Measurements from ENCODE around the gene PARG.
"Not testable (repeated sequence)": the region's sequence is repeated elsewhere in the genome, so short reads cannot be mapped to it uniquely, and the experiment has no call there.

The PARG gene

DNA sequence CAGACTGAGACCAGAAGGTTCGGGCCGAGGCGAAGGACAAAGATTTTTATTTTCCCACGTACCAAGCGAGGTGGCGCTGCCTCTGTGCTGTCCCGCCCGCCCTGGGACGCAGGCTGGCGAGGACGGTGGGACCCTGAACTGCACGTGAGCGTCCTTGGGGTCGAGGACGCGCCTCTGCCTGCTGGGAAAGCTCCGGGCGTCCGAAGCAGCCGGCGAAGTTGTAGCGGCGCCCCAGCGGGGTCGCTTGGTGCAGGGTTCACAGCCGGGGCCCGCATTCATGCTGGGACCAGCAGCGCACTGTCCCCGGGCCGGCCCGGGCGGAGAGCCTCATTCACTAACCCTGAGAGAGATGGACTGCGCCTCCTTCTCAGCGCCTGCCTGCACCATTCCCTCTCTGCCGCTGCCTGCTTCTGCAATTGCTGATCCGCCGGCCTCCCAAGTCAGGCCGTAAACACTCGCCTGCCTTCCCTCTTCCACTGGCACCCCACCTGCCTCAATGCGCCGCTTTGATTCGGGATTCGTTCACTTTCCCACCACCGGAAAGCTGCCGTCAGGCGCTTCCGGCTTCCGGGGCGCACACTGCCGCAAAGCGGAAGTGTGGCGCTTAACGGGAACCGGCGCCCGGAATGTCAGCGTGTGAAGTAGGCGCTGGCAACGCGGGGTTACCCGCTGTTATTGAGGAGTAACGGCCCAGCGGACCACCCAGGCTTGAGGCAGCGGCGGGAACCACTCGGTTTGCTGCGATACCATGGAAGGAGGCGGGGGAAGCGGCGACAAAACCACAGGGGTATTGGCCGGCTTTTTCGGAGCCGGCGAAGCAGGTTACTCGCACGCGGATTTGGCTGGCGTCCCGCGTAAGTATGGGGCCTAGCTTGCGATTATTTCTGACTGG, at the start of gene PARG, which contains the start of gene TIMM23B:
TSS of gene PARG (minus strand) at position 581 of the 892 bp plus-strand sequence. CDS start at position 279, 302 bp downstream.
TSS of gene TIMM23B (plus strand) at position 607 of the 892 bp plus-strand sequence. CDS start at position 749, 142 bp downstream.
- in situ Hi-C loops (cut with HindIII; ENCODE audit: low sequenced_read_pairs): not testable (repeated sequence)

DNA sequence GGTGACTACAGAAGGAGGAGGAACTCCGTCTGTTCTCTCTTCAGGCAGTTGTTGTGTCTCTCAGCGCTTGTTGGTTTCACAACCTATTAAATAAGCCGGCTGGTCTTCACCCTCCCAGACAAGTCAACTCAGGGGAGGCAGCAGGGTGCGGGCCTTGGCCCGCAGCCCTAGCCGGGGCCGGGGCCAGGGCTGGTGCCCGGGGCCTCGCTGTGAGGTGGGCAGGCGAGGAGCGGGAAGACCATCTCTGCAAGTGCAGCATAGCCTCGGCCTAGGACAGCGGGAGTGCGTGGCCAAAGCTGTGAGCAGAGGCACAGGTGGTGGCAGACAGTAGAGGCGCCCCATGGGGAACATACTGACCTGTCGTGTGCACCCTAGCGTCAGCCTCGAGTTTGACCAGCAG, 46.5 kb upstream of the PARG start, which contains the start of gene AGAP6:
TSS of gene AGAP6 (plus strand) at position 31 of the 400 bp plus-strand sequence. CDS start at position 341, 310 bp downstream.
- in situ Hi-C loops (cut with HindIII; ENCODE audit: low sequenced_read_pairs): not testable (repeated sequence)

DNA sequence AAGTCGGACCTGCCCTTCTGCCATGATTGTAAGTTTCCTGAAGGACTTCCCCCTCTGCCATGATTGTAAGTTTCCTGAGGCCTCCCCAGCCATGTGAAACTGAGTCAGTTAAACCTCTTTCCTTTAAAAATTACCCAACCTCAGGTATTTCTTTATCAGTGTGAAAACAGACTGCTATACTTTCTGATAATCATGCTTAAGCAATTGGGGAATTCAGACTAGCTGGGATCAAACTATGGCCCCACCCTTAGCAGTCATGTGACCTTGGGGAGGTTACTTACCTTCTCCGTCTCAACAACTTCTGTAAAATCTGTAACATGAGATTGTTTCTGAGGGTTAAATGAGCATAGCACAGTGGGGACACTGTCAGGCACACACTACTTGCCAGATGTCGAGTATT, 45.4 kb upstream of the PARG start:
- in situ Hi-C loops (cut with HindIII; ENCODE audit: low sequenced_read_pairs): not testable (repeated sequence)

DNA sequence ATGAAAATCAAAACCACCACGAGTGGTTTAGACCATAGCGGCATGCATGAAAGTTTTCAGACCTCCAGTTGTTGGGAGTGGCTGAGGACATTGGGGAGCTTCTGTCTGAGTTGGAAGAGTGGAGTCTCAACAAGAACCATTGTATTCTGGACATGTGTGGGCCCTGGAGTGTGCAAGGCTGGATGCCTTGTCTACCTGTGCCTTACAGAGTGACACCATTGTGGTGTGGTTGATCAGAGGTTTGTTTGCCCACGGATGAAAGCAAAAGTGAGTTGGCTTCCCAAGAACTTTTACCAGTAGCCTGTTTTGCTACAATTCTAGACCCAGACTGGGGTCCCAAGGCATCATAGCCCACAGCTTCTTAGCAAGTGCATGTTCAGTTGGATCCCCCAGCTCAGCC, 35.9 kb upstream of the PARG start:
- in situ Hi-C loops (cut with HindIII; ENCODE audit: low sequenced_read_pairs): not testable (repeated sequence)

DNA sequence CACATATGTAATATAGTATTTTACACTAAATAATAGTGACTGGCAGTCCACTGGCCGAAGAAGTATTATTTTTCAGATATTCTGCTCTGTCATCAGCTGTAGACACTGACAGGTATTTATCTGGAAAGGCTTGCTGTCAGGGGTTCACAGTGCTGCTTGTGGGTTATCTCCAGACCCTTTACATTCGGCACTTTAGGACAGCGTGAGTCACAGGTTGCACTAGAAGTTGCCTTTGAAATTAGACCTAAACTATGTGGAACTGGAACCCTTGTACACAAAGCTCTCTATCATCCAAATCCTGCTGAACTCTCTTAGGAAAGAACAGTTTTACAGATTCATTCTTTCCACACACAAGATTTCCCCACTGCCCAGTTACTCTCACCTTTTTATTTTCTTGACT, 30.3 kb upstream of the PARG start:
- in situ Hi-C loops (cut with HindIII; ENCODE audit: low sequenced_read_pairs): not testable (repeated sequence)

DNA sequence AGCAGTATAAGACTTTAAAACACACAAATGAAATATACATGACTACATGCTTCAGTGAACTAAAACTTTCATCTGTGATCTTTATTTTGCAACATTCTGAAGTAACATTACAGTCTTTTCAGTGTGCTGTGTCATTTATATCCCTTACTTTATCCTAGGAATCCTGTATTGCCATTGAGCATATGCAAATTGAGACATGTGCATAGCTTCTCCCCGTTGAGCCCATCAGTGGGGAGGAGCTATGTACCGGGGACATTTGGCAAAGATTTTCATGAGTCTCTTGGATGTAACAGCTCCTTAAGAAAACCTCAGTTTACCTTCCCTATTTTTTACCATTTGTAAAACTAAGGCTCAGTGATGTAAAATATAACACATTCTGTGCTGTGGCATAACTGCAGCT, 29.6 kb upstream of the PARG start:
- in situ Hi-C loops (cut with HindIII; ENCODE audit: low sequenced_read_pairs): not testable (repeated sequence)

DNA sequence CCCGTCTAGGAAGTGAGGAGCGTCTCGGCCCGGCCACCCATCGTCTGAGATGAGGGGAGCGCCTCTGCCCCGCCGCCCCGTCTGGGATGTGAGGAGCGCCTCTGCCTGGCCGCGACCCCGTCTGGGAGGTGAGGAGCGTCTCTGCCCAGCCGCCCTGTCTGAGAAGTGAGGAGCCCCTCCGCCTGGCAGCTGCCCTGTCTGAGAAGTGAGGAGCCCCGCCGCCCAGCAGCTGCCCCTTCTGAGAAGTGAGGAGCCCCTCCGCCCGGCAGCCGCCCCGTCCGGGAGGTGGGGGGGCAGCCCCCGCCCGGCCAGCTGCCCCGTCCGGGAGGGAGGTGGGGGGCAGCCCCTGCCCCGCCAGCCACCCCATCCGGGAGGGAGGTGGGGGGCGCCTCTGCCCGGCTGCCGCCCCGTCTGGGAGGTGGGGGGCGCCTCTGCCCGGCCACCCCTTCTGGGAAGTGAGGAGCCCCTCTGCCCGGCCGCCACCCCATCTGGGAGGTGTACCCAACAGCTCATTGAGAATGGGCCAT, 28.6 kb upstream of the PARG start:
- in situ Hi-C loops (cut with HindIII; ENCODE audit: low sequenced_read_pairs): not testable (repeated sequence)

DNA sequence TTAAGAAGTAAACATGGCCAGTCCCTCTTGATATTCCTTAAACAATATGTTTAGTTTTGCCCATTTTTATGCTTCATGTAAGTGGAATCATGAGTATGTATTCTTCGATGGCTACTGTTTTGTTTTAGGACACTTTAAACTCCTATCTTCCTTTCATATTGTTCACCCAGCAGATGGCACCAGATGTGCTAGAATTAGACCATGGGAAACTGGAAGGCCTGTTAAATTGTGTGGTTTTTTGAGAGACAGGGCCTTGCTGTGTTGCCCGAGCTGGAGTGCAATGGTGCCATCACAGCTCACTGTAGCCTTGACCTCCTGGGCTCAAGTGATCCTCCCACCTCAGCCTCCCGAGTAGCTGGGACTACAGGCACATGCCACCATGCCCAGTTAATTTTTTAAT, 11.3 kb upstream of the PARG start:
- in situ Hi-C loops (cut with HindIII; ENCODE audit: low sequenced_read_pairs): not testable (repeated sequence)

DNA sequence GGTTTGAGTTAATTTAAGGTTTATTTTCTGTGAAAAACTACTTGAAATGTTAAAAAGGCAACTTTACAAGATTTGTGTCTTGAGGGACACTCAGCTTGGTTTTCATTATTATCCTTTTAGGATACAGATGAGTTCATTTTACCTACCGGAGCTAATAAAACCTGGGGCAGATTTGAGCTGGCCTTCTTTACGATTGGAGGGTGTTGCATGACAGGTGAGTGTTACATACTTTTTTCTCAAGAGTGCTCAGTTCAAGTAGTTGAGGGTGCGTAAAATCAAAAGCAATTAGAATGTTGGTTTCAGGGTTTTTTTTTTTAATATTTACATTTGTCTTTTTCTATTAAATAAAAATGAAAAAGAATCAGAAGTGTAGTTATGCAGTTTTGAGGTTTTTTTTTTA, 10.2 kb upstream of the PARG start:
- in situ Hi-C loops (cut with HindIII; ENCODE audit: low sequenced_read_pairs): not testable (repeated sequence)

DNA sequence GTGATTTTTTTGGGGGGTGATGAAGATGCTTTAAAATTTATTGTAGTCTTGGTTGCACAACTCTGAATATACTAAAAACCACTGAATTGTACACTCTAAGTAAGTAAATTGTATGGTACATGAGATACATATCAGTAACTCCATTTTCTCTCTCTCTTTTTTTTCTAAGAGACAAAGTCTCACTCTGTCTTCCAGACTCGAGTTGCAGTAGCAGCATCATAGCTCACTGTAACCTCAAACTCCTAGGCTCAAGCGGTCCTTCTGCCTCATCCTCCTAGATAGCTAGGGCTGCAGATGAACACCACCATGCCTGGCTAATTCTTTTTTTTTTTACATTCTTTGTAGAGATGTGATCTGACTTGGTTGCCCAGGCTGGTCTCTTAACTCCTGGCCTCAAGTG, 6.9 kb upstream of the PARG start:
- in situ Hi-C loops (cut with HindIII; ENCODE audit: low sequenced_read_pairs): not testable (repeated sequence)

DNA sequence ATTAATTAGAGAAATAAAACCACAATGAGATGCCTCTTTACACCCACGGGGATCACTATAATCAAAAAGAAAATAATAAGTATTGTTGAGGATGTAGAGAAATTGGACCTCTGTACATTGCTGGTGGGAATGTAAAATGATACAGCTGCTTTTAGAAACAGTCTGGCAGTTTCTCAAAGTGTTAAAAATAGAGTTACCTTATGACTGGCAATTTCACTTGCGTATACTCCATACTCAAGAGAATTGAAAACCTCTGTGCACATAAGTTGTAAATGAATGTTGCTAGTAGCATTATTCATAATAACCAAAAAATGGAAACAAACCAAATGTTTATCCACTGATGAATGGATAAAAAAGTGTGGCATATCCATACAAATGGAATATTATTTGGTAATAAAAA, 6.3 kb upstream of the PARG start:
- in situ Hi-C loops (cut with HindIII; ENCODE audit: low sequenced_read_pairs): not testable (repeated sequence)

DNA sequence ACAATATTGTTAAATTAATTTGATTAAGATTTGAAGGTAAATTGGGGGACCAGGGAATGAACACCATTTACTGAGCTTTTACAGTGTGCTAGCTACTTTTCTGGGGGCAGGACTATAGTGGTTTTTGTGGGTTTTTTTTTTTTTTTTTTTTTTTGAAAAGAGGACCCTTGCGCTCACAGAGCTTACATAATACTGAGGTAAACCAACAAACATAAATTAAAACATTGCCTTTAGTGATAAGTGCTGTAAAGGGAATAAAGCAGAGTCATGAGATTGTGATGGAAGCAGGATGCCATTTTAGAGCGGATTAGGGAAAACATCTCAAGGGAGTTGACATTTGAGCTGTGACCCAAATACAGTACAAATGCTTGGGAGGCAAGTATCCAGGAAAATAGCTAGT, 1.8 kb upstream of the PARG start:
- in situ Hi-C loops (cut with HindIII; ENCODE audit: low sequenced_read_pairs): not testable (repeated sequence)

DNA sequence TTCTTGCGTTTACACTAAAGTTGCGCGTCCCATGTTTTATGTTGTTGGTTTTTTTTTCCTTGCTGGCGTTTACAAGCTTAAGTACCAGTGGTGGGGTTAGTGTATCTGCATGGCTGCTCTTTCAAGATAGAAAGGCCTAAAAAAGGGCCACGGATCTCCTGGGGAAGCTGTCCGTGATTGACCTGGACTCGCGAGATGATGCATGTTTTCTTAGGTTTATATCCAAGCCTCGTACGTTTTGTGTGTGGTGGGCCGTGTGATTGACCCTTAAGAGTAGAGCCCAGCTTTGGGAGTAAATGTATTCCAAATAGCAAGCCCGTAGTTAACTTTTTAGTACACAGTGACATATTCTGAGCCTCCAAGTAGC, 495 bp upstream of the PARG start:
- in situ Hi-C loops (cut with HindIII; ENCODE audit: low sequenced_read_pairs): not testable (repeated sequence)

DNA sequence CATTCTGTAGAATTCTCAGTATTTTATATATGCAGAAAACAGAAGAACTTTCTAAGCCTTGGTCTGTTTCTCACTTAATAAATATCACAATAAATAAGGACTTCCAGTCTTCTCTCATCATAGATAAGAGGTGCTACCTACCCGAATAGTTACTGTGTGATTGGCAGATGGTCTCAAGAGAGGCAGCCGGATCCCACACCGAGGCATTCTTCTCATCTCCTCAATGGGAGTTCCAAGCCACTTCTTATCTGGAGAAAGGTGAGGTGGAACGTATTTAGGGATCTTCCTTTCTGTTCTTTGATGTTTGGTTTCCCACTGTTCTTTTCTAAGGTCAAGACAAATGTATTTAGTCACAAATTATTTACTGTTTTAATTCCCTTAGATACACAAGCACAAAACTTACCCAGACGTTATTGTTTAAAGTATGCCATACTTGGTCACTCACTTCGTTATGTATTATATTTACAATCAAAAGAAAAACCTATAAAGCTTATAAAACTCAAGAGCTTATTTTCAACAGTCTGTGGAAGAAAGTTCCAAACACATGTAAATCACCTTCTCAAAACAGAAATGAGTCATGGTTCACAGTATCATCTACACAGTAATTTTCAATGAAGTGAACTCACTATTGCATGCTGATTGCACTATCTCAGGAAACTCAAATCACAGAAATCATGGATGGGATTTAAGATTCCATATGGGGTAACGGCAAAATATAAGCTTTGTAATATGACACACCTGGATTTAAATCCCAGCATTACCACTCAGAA, 9.7 kb downstream of the PARG start:
- in situ Hi-C loops (cut with HindIII; ENCODE audit: low sequenced_read_pairs): not testable (repeated sequence)

DNA sequence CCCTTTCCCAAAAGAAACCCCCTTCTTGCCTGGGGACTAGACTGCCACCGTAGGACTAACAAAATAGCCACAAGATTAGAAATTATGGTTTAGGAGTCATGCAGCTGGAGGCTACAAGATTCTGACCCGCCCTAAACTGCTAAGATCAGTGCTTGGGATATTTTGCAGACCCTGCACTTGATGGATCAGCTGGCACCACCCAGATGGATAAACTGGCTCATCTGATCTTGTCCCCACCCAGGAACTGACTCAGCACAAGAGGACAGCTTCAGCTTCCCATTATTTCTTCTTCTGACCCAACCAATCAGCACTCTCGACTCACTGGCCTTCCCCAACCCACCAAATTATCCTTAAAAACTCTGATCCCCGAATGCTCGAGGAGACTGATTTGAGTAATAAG, 10.6 kb downstream of the PARG start:
- in situ Hi-C loops (cut with HindIII; ENCODE audit: low sequenced_read_pairs): not testable (repeated sequence)

DNA sequence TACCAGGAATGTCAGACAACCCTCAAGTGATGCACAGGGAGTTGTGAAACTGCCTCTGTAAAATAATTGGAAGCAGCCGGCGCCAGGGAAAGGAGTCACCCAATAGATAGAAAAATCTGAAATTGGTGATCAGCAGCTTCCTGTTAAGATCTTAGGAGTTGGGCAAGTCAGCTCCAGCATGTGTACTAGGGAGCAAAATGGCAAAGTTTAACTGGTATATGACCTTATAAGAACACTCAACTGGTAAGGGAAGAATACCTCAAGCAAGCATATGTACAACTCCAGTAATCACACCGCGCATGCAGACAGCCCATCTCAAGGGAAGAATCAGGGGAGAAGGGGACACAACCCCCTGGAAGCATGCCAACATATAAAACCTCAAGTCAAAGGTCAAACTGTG, 18.3 kb downstream of the PARG start:
- in situ Hi-C loops (cut with HindIII; ENCODE audit: low sequenced_read_pairs): not testable (repeated sequence)

DNA sequence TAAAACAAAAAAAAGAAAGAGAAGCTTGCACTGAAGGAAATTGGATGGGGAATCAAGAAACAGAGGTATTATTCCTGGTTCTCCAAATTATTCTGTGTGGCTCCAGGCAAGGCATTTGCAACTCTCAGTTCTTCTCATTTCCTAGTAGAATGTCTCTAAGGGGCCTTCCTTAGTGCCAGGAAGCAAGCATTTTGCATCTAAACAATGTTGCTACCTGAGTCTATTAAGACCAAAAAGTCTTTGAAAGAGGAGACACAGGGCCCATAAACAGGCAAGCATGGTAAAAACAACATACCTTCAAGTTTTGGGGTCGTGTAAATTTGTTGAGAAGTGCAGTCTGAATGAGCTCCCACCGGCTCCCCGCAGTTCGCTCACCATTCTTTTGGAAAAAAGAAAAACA, 19.8 kb downstream of the PARG start:
- in situ Hi-C loops (cut with HindIII; ENCODE audit: low sequenced_read_pairs): not testable (repeated sequence)

DNA sequence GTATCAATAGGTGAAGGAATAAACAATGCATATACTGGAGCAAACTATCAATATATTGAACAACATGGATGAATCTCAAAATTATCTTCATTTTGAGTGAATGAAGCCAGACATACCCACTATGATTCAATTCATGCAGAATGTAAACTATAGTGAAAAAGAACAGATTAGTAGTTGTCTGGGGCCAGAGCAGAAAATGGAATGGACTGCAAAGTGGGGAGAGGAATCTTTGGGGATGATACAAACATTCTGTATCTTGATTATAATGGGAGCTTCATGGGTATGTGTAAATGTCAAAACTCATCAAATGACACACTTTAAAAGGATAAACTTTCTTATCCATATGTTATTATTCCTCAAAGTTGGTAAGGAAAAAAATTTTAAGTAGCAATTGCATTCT, 23.9 kb downstream of the PARG start:
- in situ Hi-C loops (cut with HindIII; ENCODE audit: low sequenced_read_pairs): not testable (repeated sequence)

DNA sequence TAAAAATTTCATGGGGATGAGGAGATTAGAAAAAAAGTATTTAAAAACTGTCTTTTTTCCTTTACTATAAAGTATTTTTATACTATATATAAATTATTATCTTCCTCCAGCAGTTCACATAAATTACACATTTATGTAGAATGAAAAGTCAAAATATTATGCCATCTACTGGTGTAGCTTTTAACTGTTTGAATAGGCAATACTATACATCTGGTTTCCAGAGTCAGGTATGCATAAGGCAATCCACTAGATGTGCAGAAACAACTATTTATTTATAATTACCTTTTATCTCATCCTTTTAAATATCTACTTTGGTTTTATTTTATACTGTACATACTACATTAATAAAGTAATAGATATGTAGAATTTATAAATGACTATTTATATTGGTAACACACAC, 25.4 kb downstream of the PARG start:
- in situ Hi-C loops (cut with HindIII; ENCODE audit: low sequenced_read_pairs): not testable (repeated sequence)

DNA sequence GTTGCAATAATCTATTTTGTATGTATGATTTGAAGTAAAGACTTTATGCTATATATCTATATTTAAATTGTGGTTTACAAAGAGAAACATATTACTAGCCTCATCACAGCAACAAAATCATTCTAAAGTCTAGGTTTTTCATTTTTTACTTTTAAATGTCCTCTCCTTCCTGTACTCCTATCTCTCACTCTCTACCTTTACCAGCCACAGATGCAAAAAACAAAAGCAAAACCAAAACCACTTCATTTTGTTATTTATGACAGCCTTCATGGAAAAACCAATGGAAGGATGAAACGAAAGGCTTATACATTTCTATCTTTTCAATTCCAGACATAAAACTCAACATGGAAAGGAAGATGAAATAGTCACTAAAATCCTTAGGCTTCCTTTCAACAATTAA, 31.5 kb downstream of the PARG start:
- in situ Hi-C loops (cut with HindIII; ENCODE audit: low sequenced_read_pairs): not testable (repeated sequence)

DNA sequence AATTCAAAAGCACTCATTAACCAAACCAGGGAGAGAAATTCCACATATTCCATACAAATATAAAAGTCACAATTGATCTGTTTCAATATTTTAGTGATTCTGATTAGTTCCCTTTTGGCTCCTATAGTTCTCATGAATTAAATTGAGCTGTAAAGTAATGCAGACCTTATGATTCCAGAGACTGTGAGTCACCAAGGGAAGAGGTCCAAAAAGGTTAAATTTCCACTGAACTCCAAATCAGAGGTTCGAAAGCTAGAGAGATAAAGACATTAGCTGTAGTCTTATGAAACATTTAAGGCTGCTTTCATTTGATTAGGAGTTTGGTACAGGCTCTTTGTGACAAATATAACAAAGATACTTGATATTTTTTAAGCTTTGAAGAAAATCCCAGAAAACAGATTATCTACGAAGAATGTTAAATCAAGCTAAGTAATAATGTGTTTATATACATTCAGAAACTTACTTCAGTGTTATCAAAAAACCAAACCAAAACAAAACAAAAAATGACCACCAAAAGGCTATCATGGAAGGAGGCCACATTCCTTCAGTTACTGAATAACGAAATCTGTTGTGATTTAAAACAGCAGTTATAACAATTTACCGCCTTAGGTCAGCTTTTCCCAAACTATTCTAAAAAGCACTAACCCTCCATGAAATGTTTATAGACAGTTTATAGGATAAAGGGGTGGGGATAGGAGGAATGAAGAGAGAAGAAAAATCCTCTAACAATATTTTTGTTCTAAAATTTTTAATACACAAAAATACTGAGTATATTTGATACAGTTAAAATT, 33.3 kb downstream of the PARG start:
- in situ Hi-C loops (cut with HindIII; ENCODE audit: low sequenced_read_pairs): not testable (repeated sequence)

Measured in endothelial cell of hepatic sinusoid (primary cell).